NCI-H460 (cell line): Measurements from ENCODE around the gene ZC3H12A. TPM values are rescaled to one million over a fixed set of nuclear protein-coding genes. Genes with fewer than 3 reads are reported as not detected.

Experiments used
- small RNA-seq, 2 experiments: library from RNA; depleted of rRNA; stranded (forward); fragments of <200 nt; gene quantifications; one replicate each; pipeline ENCODE3, GENCODE V24; 2014
- total RNA-seq: library from RNA; depleted of rRNA; stranded (reverse); fragments of >200 nt; shearing (Covaris generic); gene quantifications from 2 replicates; pipeline ENCODE4 v1.2.3, GENCODE V29; 2014; rRNA removed

Gene ZC3H12A
- total RNA-seq, 1 experiment from 2014 or later = 12.3 TPM

Small RNA genes lying within 50 kb of the gene (small RNA-seq; reads per million reads assigned to genes)
- gene MIR5581 = 0.02 to 0.06 reads per million in 2 experiments

Other genes with a start within 250 kb of the ZC3H12A start
- gene MEAF6, start 40.2 kb downstream of the ZC3H12A start, total RNA-seq = 82.0 and 95.0 TPM in 2 replicates
- gene SNIP1, start 79.7 kb downstream of the ZC3H12A start, total RNA-seq = 8.6 and 9.1 TPM in 2 replicates
- gene DNALI1, start 82.4 kb downstream of the ZC3H12A start, total RNA-seq = not detected in 2 replicates
- 34.8 and 50.8 TPM in 2 replicates for gene GNL2, start 121.4 kb downstream of the ZC3H12A start, total RNA-seq
- gene RSPO1, start 160.3 kb downstream of the ZC3H12A start, total RNA-seq = not detected in 2 replicates
- 19.5 and 23.9 TPM in 2 replicates for gene CDCA8, start 217.9 kb downstream of the ZC3H12A start, total RNA-seq